ENCODE data around the gene NUP153. TPM values are rescaled to one million over a fixed set of nuclear protein-coding genes. Genes with fewer than 3 reads are reported as not detected.
A peak's percentile ranks its signal among the peaks of the same experiment; 100 is the strongest.

NUP153 gene
- total and polyA plus RNA-seq, 2 donors (not counting 1 experiment from before 2014, with no cell fraction given): 22.0 to 27.7 TPM

DNA sequence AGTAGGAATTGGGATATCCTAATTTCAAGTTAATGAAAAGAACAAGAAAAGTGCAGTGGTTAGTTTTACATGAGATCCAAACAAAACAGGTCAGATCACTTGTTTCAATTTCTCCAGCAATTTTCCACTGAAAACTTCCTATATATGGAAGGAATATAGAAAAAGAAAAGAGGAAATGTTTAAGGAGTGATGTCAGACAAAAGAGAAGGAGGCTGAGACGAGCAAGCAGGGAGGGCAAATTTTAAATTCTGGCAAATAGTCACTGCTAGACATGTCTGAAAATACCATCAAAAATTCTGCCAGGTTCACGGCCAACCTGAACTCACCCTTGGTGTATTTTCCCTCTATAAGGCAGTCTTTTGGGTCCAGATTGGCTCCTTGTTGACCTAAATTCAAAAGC is 9.5 kb upstream of the NUP153 start:
- H3K9ac ChIP-seq (ENCODE audit: insufficient read depth, low read length): no peak overlapping the region
- DNase-seq (ENCODE audit: low read depth in 2 of 2): peak in 1 of 2 donors; percentile 7
- H2AFZ ChIP-seq (ENCODE audit: low read length): no peak overlapping the region
- H3K36me3 ChIP-seq (ENCODE audit: control insufficient read depth, insufficient read depth, low read length): no peaks in the 10 kb centered on the region
- no peak for TF ChIP-seq EZH2 (IDR thresholded peaks at IDR 0.05; ENCODE audit: low read length, missing control alignments)
- TF ChIP-seq, protein P1, sequence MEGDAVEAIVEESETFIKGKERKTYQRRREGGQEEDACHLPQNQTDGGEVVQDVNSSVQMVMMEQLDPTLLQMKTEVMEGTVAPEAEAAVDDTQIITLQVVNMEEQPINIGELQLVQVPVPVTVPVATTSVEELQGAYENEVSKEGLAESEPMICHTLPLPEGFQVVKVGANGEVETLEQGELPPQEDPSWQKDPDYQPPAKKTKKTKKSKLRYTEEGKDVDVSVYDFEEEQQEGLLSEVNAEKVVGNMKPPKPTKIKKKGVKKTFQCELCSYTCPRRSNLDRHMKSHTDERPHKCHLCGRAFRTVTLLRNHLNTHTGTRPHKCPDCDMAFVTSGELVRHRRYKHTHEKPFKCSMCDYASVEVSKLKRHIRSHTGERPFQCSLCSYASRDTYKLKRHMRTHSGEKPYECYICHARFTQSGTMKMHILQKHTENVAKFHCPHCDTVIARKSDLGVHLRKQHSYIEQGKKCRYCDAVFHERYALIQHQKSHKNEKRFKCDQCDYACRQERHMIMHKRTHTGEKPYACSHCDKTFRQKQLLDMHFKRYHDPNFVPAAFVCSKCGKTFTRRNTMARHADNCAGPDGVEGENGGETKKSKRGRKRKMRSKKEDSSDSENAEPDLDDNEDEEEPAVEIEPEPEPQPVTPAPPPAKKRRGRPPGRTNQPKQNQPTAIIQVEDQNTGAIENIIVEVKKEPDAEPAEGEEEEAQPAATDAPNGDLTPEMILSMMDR (conservative IDR thresholded peaks at IDR 0.05 in 1 of 2, IDR thresholded peaks at IDR 0.05 in 1 of 2; ENCODE audit: low read depth in 1 of 2, low read length in 2 of 2): no peak
- no peaks in the 10 kb centered on the region for H3K79me2 ChIP-seq (ENCODE audit: control insufficient read depth, insufficient read depth, low read length)
- no peak overlapping the region for H3K4me3 ChIP-seq (replicated peaks in 1 of 4; ENCODE audit: control extremely low read depth in 1 of 4, insufficient read depth in 1 of 4, low read depth in 3 of 4, low read length in 4 of 4)
- no peak overlapping the region for H3K27ac ChIP-seq (ENCODE audit: insufficient read depth, low read length)
- peaks cover 5% of the 10 kb centered on the region for H3K4me1 ChIP-seq (ENCODE audit: control insufficient read depth, extremely low read depth, insufficient read depth, low read length)
- no peaks in the 10 kb centered on the region for H3K9me3 ChIP-seq (ENCODE audit: control insufficient read depth, insufficient read depth, low read depth, low read length)
- no peak overlapping the region for H3K4me2 ChIP-seq (ENCODE audit: extremely low read depth, insufficient read depth, low read length)
- H4K20me1 ChIP-seq (ENCODE audit: control insufficient read depth, extremely low read depth, insufficient read depth, low read length): no peaks in the 10 kb centered on the region
- no peaks in the 10 kb centered on the region for H3K27me3 ChIP-seq (ENCODE audit: control insufficient read depth, insufficient read depth, low read length)

DNA sequence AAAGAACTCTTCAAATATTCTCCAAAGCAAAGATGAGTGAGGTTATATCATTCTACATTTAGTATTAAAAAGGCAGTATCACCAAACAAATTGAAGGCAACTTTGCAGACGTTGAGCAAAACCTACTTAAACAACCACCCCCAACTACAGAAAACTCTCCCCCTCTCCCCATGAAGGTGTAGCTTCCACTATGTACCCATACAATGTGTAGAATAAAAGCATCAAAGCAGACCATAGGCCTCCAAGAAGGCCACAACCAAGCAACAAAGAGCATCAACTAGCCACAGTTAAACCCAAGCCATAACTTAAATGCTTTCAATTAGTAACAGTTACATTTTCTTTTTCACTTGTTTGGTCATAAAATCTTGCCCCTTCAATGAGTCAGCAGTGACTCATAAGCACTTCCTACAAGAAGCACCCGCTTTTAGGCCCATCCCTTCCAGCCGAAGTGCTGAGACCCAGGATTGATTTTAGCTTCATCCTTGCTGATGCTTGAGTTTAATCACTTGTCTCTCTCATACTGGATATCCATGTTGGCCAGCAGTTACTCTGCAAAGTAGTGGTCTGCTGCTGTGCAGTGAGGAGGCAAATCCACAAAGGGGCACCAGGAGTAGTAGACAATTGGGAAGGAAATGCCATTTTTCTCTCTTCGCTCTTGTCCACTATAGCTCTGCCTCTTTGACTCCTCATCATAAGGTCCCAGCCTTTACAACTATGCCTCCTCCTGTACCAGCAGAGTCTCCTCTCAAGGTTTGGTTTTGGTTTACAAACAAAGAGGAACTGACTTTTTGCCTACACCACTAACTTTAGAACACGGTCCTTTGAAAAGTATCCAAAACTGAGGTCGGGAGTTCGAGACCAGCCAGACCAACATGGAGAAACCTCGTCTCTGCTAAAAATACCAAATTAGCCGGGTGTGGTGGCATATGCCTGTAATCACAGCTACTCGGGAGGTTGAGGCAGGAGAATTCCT is 8.4 kb upstream of the NUP153 start:
- Histone ChIP-seq H3K9ac (ENCODE audit: insufficient read depth, low read length) (no peak overlapping the region), H3K27ac (ENCODE audit: insufficient read depth, low read length) (peak overlapping the region; percentile 55), H2AFZ (ENCODE audit: low read length) (peak overlapping the region; percentile 57), H3K79me2 (ENCODE audit: control insufficient read depth, insufficient read depth, low read length) (no peaks in the 10 kb centered on the region), H4K20me1 (ENCODE audit: control insufficient read depth, extremely low read depth, insufficient read depth, low read length) (no peaks in the 10 kb centered on the region), H3K4me3 (replicated peaks in 1 of 4; ENCODE audit: control extremely low read depth in 1 of 4, insufficient read depth in 1 of 4, low read depth in 3 of 4, low read length in 4 of 4) (no peak overlapping the region), H3K4me1 (ENCODE audit: control insufficient read depth, extremely low read depth, insufficient read depth, low read length) (peaks cover 5% of the 10 kb centered on the region), H3K36me3 (ENCODE audit: control insufficient read depth, insufficient read depth, low read length) (no peaks in the 10 kb centered on the region), H3K4me2 (ENCODE audit: extremely low read depth, insufficient read depth, low read length) (peak overlapping the region; percentile 34), H3K9me3 (ENCODE audit: control insufficient read depth, insufficient read depth, low read depth, low read length) (no peaks in the 10 kb centered on the region), H3K27me3 (ENCODE audit: control insufficient read depth, insufficient read depth, low read length) (no peaks in the 10 kb centered on the region)
- peak; percentile 95 to 97 for DNase-seq (ENCODE audit: low read depth in 2 of 2)
- no peak for TF ChIP-seq EZH2 (IDR thresholded peaks at IDR 0.05; ENCODE audit: low read length, missing control alignments)
- TF ChIP-seq, protein P1 (conservative IDR thresholded peaks at IDR 0.05 in 1 of 2, IDR thresholded peaks at IDR 0.05 in 1 of 2; ENCODE audit: low read depth in 1 of 2, low read length in 2 of 2): peak in 1 of 2 donors; percentile 13

DNA sequence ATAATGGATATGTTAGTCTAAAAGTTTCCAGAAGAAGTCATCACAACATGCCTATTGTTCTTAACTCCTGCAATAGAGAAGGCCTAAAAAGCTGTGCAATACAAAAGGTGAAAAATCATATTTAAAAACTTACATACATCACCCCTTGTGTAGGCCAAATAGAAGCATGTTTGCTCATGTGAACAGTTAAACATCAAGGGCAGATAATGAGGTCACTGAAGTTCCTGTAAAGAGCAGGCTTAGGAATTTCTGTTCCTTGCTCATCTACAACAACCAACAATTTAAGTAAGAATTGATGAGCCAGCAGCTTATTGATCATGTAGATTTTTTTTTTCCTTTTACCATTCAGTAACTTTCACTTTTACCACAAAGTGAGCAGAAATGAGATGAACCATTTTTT is 7.5 kb upstream of the NUP153 start:
- Histone ChIP-seq H3K9me3 (ENCODE audit: control insufficient read depth, insufficient read depth, low read depth, low read length) (no peaks in the 10 kb centered on the region), H3K79me2 (ENCODE audit: control insufficient read depth, insufficient read depth, low read length) (no peaks in the 10 kb centered on the region), H3K36me3 (ENCODE audit: control insufficient read depth, insufficient read depth, low read length) (no peaks in the 10 kb centered on the region), H3K9ac (ENCODE audit: insufficient read depth, low read length) (no peak overlapping the region), H3K4me2 (ENCODE audit: extremely low read depth, insufficient read depth, low read length) (no peak overlapping the region), H3K4me1 (ENCODE audit: control insufficient read depth, extremely low read depth, insufficient read depth, low read length) (peaks cover 5% of the 10 kb centered on the region), H3K27me3 (ENCODE audit: control insufficient read depth, insufficient read depth, low read length) (no peaks in the 10 kb centered on the region), H4K20me1 (ENCODE audit: control insufficient read depth, extremely low read depth, insufficient read depth, low read length) (no peaks in the 10 kb centered on the region), H3K27ac (ENCODE audit: insufficient read depth, low read length) (peak overlapping the region; percentile 14), H2AFZ (ENCODE audit: low read length) (no peak overlapping the region), H3K4me3 (replicated peaks in 1 of 4; ENCODE audit: control extremely low read depth in 1 of 4, insufficient read depth in 1 of 4, low read depth in 3 of 4, low read length in 4 of 4) (no peak overlapping the region)
- peak in 1 of 2 donors; percentile 29 for DNase-seq (ENCODE audit: low read depth in 2 of 2)
- TF ChIP-seq EZH2 (IDR thresholded peaks at IDR 0.05; ENCODE audit: low read length, missing control alignments): no peak
- TF ChIP-seq, protein P1 (conservative IDR thresholded peaks at IDR 0.05 in 1 of 2, IDR thresholded peaks at IDR 0.05 in 1 of 2; ENCODE audit: low read depth in 1 of 2, low read length in 2 of 2): no peak
